HEK293T (cell line): ENCODE measurements around the gene PDE10A.

Experiments
- ARNT ChIP-seq: fragments of 450-650 bp; IDR thresholded peaks from 2 replicates; pipeline ENCODE4 v1.6.1; 2017; ENCODE audit warnings: mild to moderate bottlenecking
- BHLHE40 ChIP-seq: fragments of 450-650 bp; IDR thresholded peaks from 2 replicates; pipeline ENCODE4 v1.6.1; 2016; ENCODE audit warnings: mild to moderate bottlenecking, moderate library complexity, borderline replicate concordance
- CTBP1 ChIP-seq: fragments of 450-650 bp; IDR thresholded peaks from 2 replicates; pipeline ENCODE4 v1.6.1; 2016; ENCODE audit warnings: borderline replicate concordance
- ELF4 ChIP-seq: fragments of 450-650 bp; IDR thresholded peaks from 2 replicates; pipeline ENCODE4 v1.6.1; 2017; ENCODE audit warnings: antibody characterized with exemption
- FOXA1 ChIP-seq: fragments of 450-650 bp; IDR thresholded peaks from 2 replicates; pipeline ENCODE4 v1.6.1; 2016; ENCODE audit warnings: mild to moderate bottlenecking
- FOXK2 ChIP-seq: fragments of 450-650 bp; IDR thresholded peaks from 2 replicates; pipeline ENCODE4 v1.6.1; 2016; ENCODE audit warnings: mild to moderate bottlenecking
- FOXM1 ChIP-seq: fragments of 450-650 bp; IDR thresholded peaks from 2 replicates; pipeline ENCODE4 v1.6.1; 2017; ENCODE audit warnings: mild to moderate bottlenecking, borderline replicate concordance
- HDGF ChIP-seq: fragments of 450-650 bp; IDR thresholded peaks from 2 replicates; pipeline ENCODE4 v1.6.1; 2017; ENCODE audit warnings: antibody characterized with exemption, borderline replicate concordance
- L3MBTL2 ChIP-seq: fragments of 450-650 bp; conservative IDR thresholded peaks from 2 replicates; pipeline ENCODE4 v1.6.1; 2016; ENCODE audit warnings: mild to moderate bottlenecking
- NFRKB ChIP-seq: fragments of 450-650 bp; IDR thresholded peaks from 2 replicates; pipeline ENCODE4 v1.6.1; 2016; ENCODE audit warnings: mild to moderate bottlenecking, moderate library complexity
- PKNOX1 ChIP-seq: fragments of 450-650 bp; IDR thresholded peaks from 2 replicates; pipeline ENCODE4 v1.6.1; 2016
- SP1 ChIP-seq: fragments of 450-650 bp; IDR thresholded peaks from 2 replicates; pipeline ENCODE4 v1.6.1; 2017
- TARDBP ChIP-seq: fragments of 450-650 bp; IDR thresholded peaks from 2 replicates; pipeline ENCODE4 v1.6.1; 2016
- ZNF384 ChIP-seq: fragments of 450-650 bp; IDR thresholded peaks from 2 replicates; pipeline ENCODE4 v1.6.1; 2016

DNA sequence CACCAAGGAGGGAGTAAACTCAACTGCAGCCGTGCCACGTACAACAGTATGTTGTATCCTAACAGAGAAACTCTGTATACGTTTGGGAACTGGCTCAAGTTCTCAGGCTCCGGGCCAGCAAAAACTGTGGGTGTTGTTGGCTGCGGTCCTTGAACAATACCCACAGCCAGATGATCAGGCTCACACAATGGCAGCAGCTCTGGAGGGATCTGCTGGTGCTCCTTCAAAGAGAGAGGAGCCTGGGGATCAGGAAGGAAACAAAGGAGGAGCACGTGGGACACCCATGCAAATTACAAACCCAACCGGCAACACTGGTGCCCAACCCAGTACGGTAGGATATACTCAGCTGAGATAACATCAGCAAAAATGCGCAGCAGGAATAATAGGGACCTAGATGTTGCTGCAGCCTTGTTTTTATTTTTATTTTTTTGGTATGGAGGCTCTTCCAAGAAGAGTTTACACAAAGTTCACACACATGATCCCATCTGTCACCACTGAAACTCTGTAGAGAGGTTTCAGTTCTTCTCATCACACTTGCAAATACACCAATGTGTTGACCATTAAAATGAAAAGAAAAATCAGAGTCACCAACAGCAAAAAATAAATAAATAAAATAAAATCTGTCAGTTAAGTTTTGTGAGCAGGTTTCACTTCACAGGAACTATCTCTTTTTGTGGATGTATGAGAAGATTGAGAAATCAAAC is 41.2 kb upstream of the PDE10A start:
- TF ChIP-seq FOXM1: no peak
- no peak for TF ChIP-seq PKNOX1
- TF ChIP-seq FOXA1: no peak
- no peak for TF ChIP-seq SP1
- TF ChIP-seq BHLHE40: no peak
- no peak for TF ChIP-seq ELF4
- no peak for TF ChIP-seq TARDBP
- no peak for TF ChIP-seq CTBP1
- TF ChIP-seq L3MBTL2: no peak
- no peak for TF ChIP-seq ARNT
- TF ChIP-seq ZNF384: no peak
- no peak for TF ChIP-seq FOXK2
- TF ChIP-seq NFRKB: no peak
- TF ChIP-seq HDGF: no peak
